Measurements from ENCODE around the gene AKAP11.

- TF ChIP-seq CTCF (IDR thresholded peaks at IDR 0.05; ENCODE audit: borderline replicate concordance, extremely low read depth, low read length, poor library complexity, severe bottlenecking) (no peak), EZH2 (IDR thresholded peaks at IDR 0.05; ENCODE audit: borderline replicate concordance, low read depth, low read length, severe bottlenecking) (no peak)
Observed at GRCh38 chr13:42260903-42261654, 10.9 kb upstream of the AKAP11 start.

Data from DND-41 (cell line).